Measurements from ENCODE around the gene SLC46A2. TPM values are rescaled to one million over a fixed set of nuclear protein-coding genes. Genes with fewer than 3 reads are reported as not detected.

Gene SLC46A2
- total and polyA plus RNA-seq, 4 donors, result 0.01 to 0.17 (median 0.07) TPM; not detected in 1

- WGBS, result 92% methylated on average over 1 of the region's 1 CpG
- Histone ChIP-seq H3K4me3 (ENCODE audit: low read depth in 1 of 3, low read length in 3 of 3) (no peak overlapping the region), H3K36me3 (ENCODE audit: control insufficient read depth in 4 of 4, insufficient read depth in 3 of 4, low read depth in 1 of 4, low read length in 3 of 4) (no peaks in the 10 kb centered on the region), H3K9me3 (ENCODE audit: control insufficient read depth in 4 of 4, low read length in 3 of 4) (no peaks in the 10 kb centered on the region), H3K9ac (ENCODE audit: low read depth in 1 of 2, low read length in 2 of 2) (no peak overlapping the region), H3K27me3 (ENCODE audit: control insufficient read depth in 4 of 4, insufficient read depth in 4 of 4, low read length in 3 of 4) (no peaks in the 10 kb centered on the region), H3K4me1 (ENCODE audit: control insufficient read depth in 4 of 4, insufficient read depth in 4 of 4, low read length in 3 of 4) (peaks cover 8 to 13% (median 10%) of the 10 kb centered on the region in 4 donors), H3K27ac (ENCODE audit: low read depth in 1 of 2, low read length in 2 of 2) (no peak overlapping the region)
- TF ChIP-seq ZBTB33 (IDR thresholded peaks at IDR 0.05), result no peak
- no peak for TF ChIP-seq MAX (IDR thresholded peaks at IDR 0.05)
- TF ChIP-seq YY1 (IDR thresholded peaks at IDR 0.05), result no peak
- no peak for TF ChIP-seq CTCF (IDR thresholded peaks at IDR 0.05; ENCODE audit: low read depth, low read length, missing input control)
- TF ChIP-seq HNF4A (conservative IDR thresholded peaks at IDR 0.05), result no peak
- TF ChIP-seq HNF4G (IDR thresholded peaks at IDR 0.05), result no peak
- no peak for TF ChIP-seq FOXA1 (IDR thresholded peaks at IDR 0.05)
- TF ChIP-seq TAF1 (conservative IDR thresholded peaks at IDR 0.05), result no peak
- no peak for DNase-seq (ENCODE audit: low spot score)
Measured at GRCh38 chr9:112894699-112895098, 4.0 kb upstream of the SLC46A2 start.

GRCh38 chr9:112894041-112894440 is 3.4 kb upstream of the SLC46A2 start:
- WGBS, result 90% methylated on average over 1 of the region's 1 CpG
- H3K9ac ChIP-seq (ENCODE audit: low read depth in 1 of 2, low read length in 2 of 2), result no peak overlapping the region
- TF ChIP-seq HNF4G (IDR thresholded peaks at IDR 0.05), result no peak
- no peak for TF ChIP-seq RAD21 (IDR thresholded peaks at IDR 0.05)
- no peak for TF ChIP-seq HNF4A (conservative IDR thresholded peaks at IDR 0.05)
- TF ChIP-seq YY1 (IDR thresholded peaks at IDR 0.05), result no peak
- no peak for TF ChIP-seq FOXA2 (IDR thresholded peaks at IDR 0.05)
- no peak for TF ChIP-seq ZBTB33 (IDR thresholded peaks at IDR 0.05)
- TF ChIP-seq GABPA (IDR thresholded peaks at IDR 0.05 in 1 of 2, conservative IDR thresholded peaks at IDR 0.05 in 1 of 2), result no peak
- TF ChIP-seq JUND (IDR thresholded peaks at IDR 0.05), result no peak
- H3K4me1 ChIP-seq (ENCODE audit: control insufficient read depth in 4 of 4, insufficient read depth in 4 of 4, low read length in 3 of 4), result peaks cover 8 to 13% (median 10%) of the 10 kb centered on the region in 4 donors
- H3K4me3 ChIP-seq (ENCODE audit: low read depth in 1 of 3, low read length in 3 of 3), result no peak overlapping the region
- no peaks in the 10 kb centered on the region for H3K9me3 ChIP-seq (ENCODE audit: control insufficient read depth in 4 of 4, low read length in 3 of 4)
- H3K27me3 ChIP-seq (ENCODE audit: control insufficient read depth in 4 of 4, insufficient read depth in 4 of 4, low read length in 3 of 4), result no peaks in the 10 kb centered on the region
- DNase-seq (ENCODE audit: low spot score), result no peak
- H3K36me3 ChIP-seq (ENCODE audit: control insufficient read depth in 4 of 4, insufficient read depth in 3 of 4, low read depth in 1 of 4, low read length in 3 of 4), result no peaks in the 10 kb centered on the region
- H3K27ac ChIP-seq (ENCODE audit: low read depth in 1 of 2, low read length in 2 of 2), result no peak overlapping the region

- H3K36me3 ChIP-seq (ENCODE audit: control insufficient read depth in 4 of 4, insufficient read depth in 3 of 4, low read depth in 1 of 4, low read length in 3 of 4), result no peaks in the 10 kb centered on the region
Measured at GRCh38 chr9:112892981-112893380, 2.3 kb upstream of the SLC46A2 start.

More at GRCh38 chr9:112892981-112893380, 2.3 kb upstream of the SLC46A2 start:
- no peak for DNase-seq (ENCODE audit: low spot score)
- 90% methylated on average over 2 of the region's 2 CpGs for WGBS
- no peak overlapping the region for H3K9ac ChIP-seq (ENCODE audit: low read depth in 1 of 2, low read length in 2 of 2)
- TF ChIP-seq TAF1 (conservative IDR thresholded peaks at IDR 0.05) (no peak), EGR1 (IDR thresholded peaks at IDR 0.05; ENCODE audit: low read depth in 2 of 2) (no peak)
- H3K27me3 ChIP-seq (ENCODE audit: control insufficient read depth in 4 of 4, insufficient read depth in 4 of 4, low read length in 3 of 4), result no peaks in the 10 kb centered on the region
- no peaks in the 10 kb centered on the region for H3K9me3 ChIP-seq (ENCODE audit: control insufficient read depth in 4 of 4, low read length in 3 of 4)
- no peak overlapping the region for H3K4me3 ChIP-seq (ENCODE audit: low read depth in 1 of 3, low read length in 3 of 3)
- peaks cover 8 to 13% (median 10%) of the 10 kb centered on the region in 4 donors for H3K4me1 ChIP-seq (ENCODE audit: control insufficient read depth in 4 of 4, insufficient read depth in 4 of 4, low read length in 3 of 4)
- H3K27ac ChIP-seq (ENCODE audit: low read depth in 1 of 2, low read length in 2 of 2), result no peak overlapping the region
